ENCODE results near the gene ALPL. TPM values are rescaled to one million over a fixed set of nuclear protein-coding genes. Genes with fewer than 3 reads are reported as not detected.

The ALPL gene
- total RNA-seq, 4 donors from 2014 or later = 5.3 to 52.8 (median 16.8) TPM

GRCh38 chr1:21537932-21538630 is 28.9 kb downstream of the ALPL start:
- no peak for DNase-seq (ENCODE audit: low spot score)
- no peak for TF ChIP-seq CTCF (IDR thresholded peaks at IDR 0.05)
- peak; percentile 20 for ATAC-seq (ENCODE audit: low FRiP score)

- no peak for TF ChIP-seq CTCF (IDR thresholded peaks at IDR 0.05)
- no peak for DNase-seq (ENCODE audit: low spot score)
- no peak for ATAC-seq (ENCODE audit: low FRiP score)
These were observed 30.7 kb downstream of the ALPL start for GRCh38 chr1:21539933-21540332.

GRCh38 chr1:21541329-21541728 is 32.1 kb downstream of the ALPL start:
- DNase-seq (ENCODE audit: low spot score) (no peak), ATAC-seq (ENCODE audit: low FRiP score) (no peak)
- TF ChIP-seq CTCF (IDR thresholded peaks at IDR 0.05) = no peak

- TF ChIP-seq CTCF (IDR thresholded peaks at IDR 0.05) = no peak
- DNase-seq (ENCODE audit: low spot score) (no peak), ATAC-seq (ENCODE audit: low FRiP score) (no peak)
These were observed 32.6 kb downstream of the ALPL start for GRCh38 chr1:21541835-21542234.

GRCh38 chr1:21543598-21543997 is 34.4 kb downstream of the ALPL start:
- DNase-seq (ENCODE audit: low spot score) = no peak
- no peak for ATAC-seq (ENCODE audit: low FRiP score)

GRCh38 chr1:21544095-21544494 is 34.9 kb downstream of the ALPL start:
- DNase-seq (ENCODE audit: low spot score) = no peak
- TF ChIP-seq CTCF (IDR thresholded peaks at IDR 0.05) = no peak
- no peak for ATAC-seq (ENCODE audit: low FRiP score)

More at GRCh38 chr1:21543598-21543997, 34.4 kb downstream of the ALPL start:
- no peak for TF ChIP-seq CTCF (IDR thresholded peaks at IDR 0.05)

- no peak for ATAC-seq (ENCODE audit: low FRiP score)
- no peak for DNase-seq (ENCODE audit: low spot score)
- TF ChIP-seq CTCF (IDR thresholded peaks at IDR 0.05) = no peak
These were observed 37.1 kb downstream of the ALPL start for GRCh38 chr1:21546122-21546825.

All from omental fat pad (tissue), 4 donors.